ENCODE data around the gene MYO10.

DNA sequence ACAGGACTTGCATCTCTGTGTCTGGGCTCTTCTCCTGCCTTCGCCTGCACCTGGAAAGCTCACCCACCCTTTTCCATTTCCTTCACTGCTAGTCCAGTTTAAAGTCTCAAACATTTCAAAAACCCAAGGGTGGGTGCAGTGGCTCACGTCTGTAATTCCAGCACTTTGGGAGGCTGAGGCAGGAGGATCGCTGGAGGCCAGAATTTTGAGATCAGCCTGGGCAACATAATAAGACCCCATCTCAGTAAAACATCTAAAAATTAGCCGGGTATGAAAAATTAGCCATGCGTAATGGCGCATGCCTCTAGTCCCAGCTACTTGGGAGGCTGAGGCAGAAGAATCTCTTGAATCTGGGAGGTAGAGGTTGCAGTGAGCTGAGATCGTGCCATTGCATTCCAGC lies 179.4 kb downstream of the MYO10 start:
- TF ChIP-seq, protein P1, sequence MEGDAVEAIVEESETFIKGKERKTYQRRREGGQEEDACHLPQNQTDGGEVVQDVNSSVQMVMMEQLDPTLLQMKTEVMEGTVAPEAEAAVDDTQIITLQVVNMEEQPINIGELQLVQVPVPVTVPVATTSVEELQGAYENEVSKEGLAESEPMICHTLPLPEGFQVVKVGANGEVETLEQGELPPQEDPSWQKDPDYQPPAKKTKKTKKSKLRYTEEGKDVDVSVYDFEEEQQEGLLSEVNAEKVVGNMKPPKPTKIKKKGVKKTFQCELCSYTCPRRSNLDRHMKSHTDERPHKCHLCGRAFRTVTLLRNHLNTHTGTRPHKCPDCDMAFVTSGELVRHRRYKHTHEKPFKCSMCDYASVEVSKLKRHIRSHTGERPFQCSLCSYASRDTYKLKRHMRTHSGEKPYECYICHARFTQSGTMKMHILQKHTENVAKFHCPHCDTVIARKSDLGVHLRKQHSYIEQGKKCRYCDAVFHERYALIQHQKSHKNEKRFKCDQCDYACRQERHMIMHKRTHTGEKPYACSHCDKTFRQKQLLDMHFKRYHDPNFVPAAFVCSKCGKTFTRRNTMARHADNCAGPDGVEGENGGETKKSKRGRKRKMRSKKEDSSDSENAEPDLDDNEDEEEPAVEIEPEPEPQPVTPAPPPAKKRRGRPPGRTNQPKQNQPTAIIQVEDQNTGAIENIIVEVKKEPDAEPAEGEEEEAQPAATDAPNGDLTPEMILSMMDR (IDR thresholded peaks at IDR 0.05): no peak
- TF ChIP-seq POLR2AphosphoS5 (IDR thresholded peaks at IDR 0.05; ENCODE audit: low read depth, low read length): no peak
- TF ChIP-seq SIN3A (IDR thresholded peaks at IDR 0.05; ENCODE audit: borderline replicate concordance, insufficient read depth, low read depth, low read length): no peak
- no peak for TF ChIP-seq TCF7L2 (IDR thresholded peaks at IDR 0.05; ENCODE audit: low read depth, low read length)
- TF ChIP-seq, protein P2, sequence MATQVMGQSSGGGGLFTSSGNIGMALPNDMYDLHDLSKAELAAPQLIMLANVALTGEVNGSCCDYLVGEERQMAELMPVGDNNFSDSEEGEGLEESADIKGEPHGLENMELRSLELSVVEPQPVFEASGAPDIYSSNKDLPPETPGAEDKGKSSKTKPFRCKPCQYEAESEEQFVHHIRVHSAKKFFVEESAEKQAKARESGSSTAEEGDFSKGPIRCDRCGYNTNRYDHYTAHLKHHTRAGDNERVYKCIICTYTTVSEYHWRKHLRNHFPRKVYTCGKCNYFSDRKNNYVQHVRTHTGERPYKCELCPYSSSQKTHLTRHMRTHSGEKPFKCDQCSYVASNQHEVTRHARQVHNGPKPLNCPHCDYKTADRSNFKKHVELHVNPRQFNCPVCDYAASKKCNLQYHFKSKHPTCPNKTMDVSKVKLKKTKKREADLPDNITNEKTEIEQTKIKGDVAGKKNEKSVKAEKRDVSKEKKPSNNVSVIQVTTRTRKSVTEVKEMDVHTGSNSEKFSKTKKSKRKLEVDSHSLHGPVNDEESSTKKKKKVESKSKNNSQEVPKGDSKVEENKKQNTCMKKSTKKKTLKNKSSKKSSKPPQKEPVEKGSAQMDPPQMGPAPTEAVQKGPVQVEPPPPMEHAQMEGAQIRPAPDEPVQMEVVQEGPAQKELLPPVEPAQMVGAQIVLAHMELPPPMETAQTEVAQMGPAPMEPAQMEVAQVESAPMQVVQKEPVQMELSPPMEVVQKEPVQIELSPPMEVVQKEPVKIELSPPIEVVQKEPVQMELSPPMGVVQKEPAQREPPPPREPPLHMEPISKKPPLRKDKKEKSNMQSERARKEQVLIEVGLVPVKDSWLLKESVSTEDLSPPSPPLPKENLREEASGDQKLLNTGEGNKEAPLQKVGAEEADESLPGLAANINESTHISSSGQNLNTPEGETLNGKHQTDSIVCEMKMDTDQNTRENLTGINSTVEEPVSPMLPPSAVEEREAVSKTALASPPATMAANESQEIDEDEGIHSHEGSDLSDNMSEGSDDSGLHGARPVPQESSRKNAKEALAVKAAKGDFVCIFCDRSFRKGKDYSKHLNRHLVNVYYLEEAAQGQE (IDR thresholded peaks at IDR 0.05; ENCODE audit: insufficient read depth in 1 of 2, low read depth in 2 of 2, low read length in 1 of 2): no peak

Data from Panc1 (cell line).